Calu3 (cell line): Measurements from ENCODE around the gene BTF3L4. TPM values are rescaled to one million over a fixed set of nuclear protein-coding genes. Genes with fewer than 3 reads are reported as not detected.
A peak's percentile ranks its signal among the peaks of the same experiment; 100 is the strongest.
"Not testable (repeated sequence)": the region's sequence is repeated elsewhere in the genome, so short reads cannot be mapped to it uniquely, and the experiment has no call there.

ENCODE experiments used
- BruUV-seq: library from RNA; stranded (reverse); fragments of 400-500 nt; replicated peaks from 2 replicates; lab custom pipeline; 2021; lab: Mats Ljungman, UMichigan
- CTCF ChIA-PET: fragments of 300-600 bp; sonication (Branson Sonifier 250); formaldehyde crosslinking; loops from one replicate; lab custom pipeline; 2022; ENCODE audit warnings: antibody characterized with exemption; lab: Charles Lee
- DNase-seq: peaks from one replicate; pipeline ENCODE4 v3.0.0; 2022
- H3K27ac Mint-ChIP-seq: one replicate; pipeline ENCODE4 v1.8.0; 2022; ENCODE audit warnings: mixed read lengths; ENCODE audit not compliant: unreplicated experiment
- H3K27me3 Mint-ChIP-seq: one replicate; pipeline ENCODE4 v1.8.0; 2022; ENCODE audit warnings: mixed read lengths; ENCODE audit not compliant: unreplicated experiment
- H3K36me3 Mint-ChIP-seq: one replicate; pipeline ENCODE4 v1.8.0; 2022; ENCODE audit warnings: mild to moderate bottlenecking, moderate library complexity, mixed read lengths; ENCODE audit not compliant: insufficient read depth, unreplicated experiment
- H3K4me1 Mint-ChIP-seq: one replicate; pipeline ENCODE4 v1.8.0; 2022; ENCODE audit warnings: mild to moderate bottlenecking, low read depth, mixed read lengths; ENCODE audit not compliant: unreplicated experiment
- H3K4me3 Mint-ChIP-seq: one replicate; pipeline ENCODE4 v1.8.0; 2022; ENCODE audit warnings: mild to moderate bottlenecking, low read depth, moderate library complexity, mixed read lengths; ENCODE audit not compliant: unreplicated experiment
- H3K9me3 Mint-ChIP-seq: one replicate; pipeline ENCODE4 v1.8.0; 2022; ENCODE audit warnings: low read depth, mixed read lengths; ENCODE audit not compliant: unreplicated experiment
- CTCF ChIP-seq: fragments of 200-600 bp; IDR thresholded peaks from one replicate; pipeline ENCODE4 v1.8.0; 2022; ENCODE audit warnings: antibody characterized with exemption; ENCODE audit not compliant: unreplicated experiment
- intact Hi-C: fragments of 100-400 bp; cut with micrococcal nuclease; formaldehyde crosslinking; loops from one replicate; pipeline ENCODE4 v1.10.0; 2022; ENCODE audit not compliant: unreplicated experiment
- total RNA-seq: library from RNA; stranded (reverse); gene quantifications from 2 replicates; pipeline ENCODE4 v1.2.3, GENCODE V29; 2022

BTF3L4 gene
- total RNA-seq, 1 experiment from 2014 or later: 70.4 TPM

- Mint-ChIP-seq H3K4me1 (no peaks in the 10 kb centered on the region), H3K27me3 (no peaks in the 10 kb centered on the region), H3K9me3 (no peaks in the 10 kb centered on the region), H3K36me3 (peaks cover 22% of the 10 kb centered on the region), H3K4me3 (no peak overlapping the region), H3K27ac (no peak overlapping the region)
- TF ChIP-seq CTCF: no peak
- CTCF ChIA-PET: interaction anchor here (1.0 kb wide), 1 partner anchor 641 kb away, joined by 3 read pairs; no protein-coding TSS in a partner anchor
- no TSS peak for BruUV-seq
- no peak for DNase-seq
- intact Hi-C loops: no loop called here
These were observed 34.0 kb upstream of the BTF3L4 start for GRCh38 chr1:52022133-52022532.

GRCh38 chr1:52026278-52026677 is 29.8 kb upstream of the BTF3L4 start:
- CTCF ChIA-PET: no interaction called here
- H3K4me3 Mint-ChIP-seq: no peak overlapping the region
- H3K36me3 Mint-ChIP-seq: peaks cover 26% of the 10 kb centered on the region
- H3K27me3 Mint-ChIP-seq: no peaks in the 10 kb centered on the region
- H3K4me1 Mint-ChIP-seq: peaks cover 17% of the 10 kb centered on the region
- intact Hi-C loops: loop anchor here (5.0 kb wide), 1 partner anchor 569 kb away; no protein-coding TSS in a partner anchor
- H3K9me3 Mint-ChIP-seq: no peaks in the 10 kb centered on the region
- no peak for DNase-seq
- BruUV-seq: no TSS peak
- TF ChIP-seq CTCF: no peak
- H3K27ac Mint-ChIP-seq: no peak overlapping the region

- no TSS peak for BruUV-seq
- Mint-ChIP-seq H3K4me1 (peaks cover 30% of the 10 kb centered on the region), H3K36me3 (peaks cover 41% of the 10 kb centered on the region), H3K4me3 (no peak overlapping the region), H3K9me3 (no peaks in the 10 kb centered on the region), H3K27ac (no peak overlapping the region), H3K27me3 (no peaks in the 10 kb centered on the region)
- no peak for DNase-seq
- CTCF ChIA-PET: no interaction called here
- intact Hi-C loops: loop anchor here (5.0 kb wide), 1 partner anchor 571 kb away; no protein-coding TSS in a partner anchor
- no peak for TF ChIP-seq CTCF
These were observed 27.8 kb upstream of the BTF3L4 start for GRCh38 chr1:52028328-52028727.

GRCh38 chr1:52028839-52029238 is 27.3 kb upstream of the BTF3L4 start:
- Mint-ChIP-seq H3K36me3 (peaks cover 41% of the 10 kb centered on the region), H3K4me1 (peaks cover 30% of the 10 kb centered on the region)
- CTCF ChIA-PET, H3K27ac Mint-ChIP-seq, BruUV-seq, H3K9me3 Mint-ChIP-seq, H3K27me3 Mint-ChIP-seq, H3K4me3 Mint-ChIP-seq, DNase-seq: not testable (repeated sequence)
- intact Hi-C loops: loop anchor here (5.0 kb wide), 1 partner anchor 572 kb away; no protein-coding TSS in a partner anchor

GRCh38 chr1:52032124-52032784 is 23.8 kb upstream of the BTF3L4 start:
- Mint-ChIP-seq H3K27ac (peak overlapping the region; percentile 93), H3K4me1 (peaks cover 30% of the 10 kb centered on the region), H3K36me3 (peaks cover 39% of the 10 kb centered on the region), H3K9me3 (no peaks in the 10 kb centered on the region), H3K4me3 (peak overlapping the region; percentile 95), H3K27me3 (no peaks in the 10 kb centered on the region)
- BruUV-seq: TSS peak; percentile 74
- intact Hi-C loops: no loop called here
- CTCF ChIA-PET: interaction anchor here (0.6 kb wide), 2 partner anchors 41 to 48 kb away, joined by 7 to 11 read pairs; no protein-coding TSS in a partner anchor
- DNase-seq: no peak
- TF ChIP-seq CTCF: no peak
